HepG2 (cell line): ENCODE measurements around the gene VSNL1. TPM values are rescaled to one million over a fixed set of nuclear protein-coding genes. Genes with fewer than 3 reads are reported as not detected.

Experiments
- ATAC-seq: fragments of 200-7000 bp; cut with Tn5 transposase; 3 replicates; pipeline ENCODE4 v1.9.1; 2020; ENCODE audit warnings: mild to moderate bottlenecking, moderate library complexity
- BruUV-seq: library from RNA; stranded (reverse); fragments of 400-500 nt; replicated peaks from 2 replicates; lab custom pipeline; 2021; lab: Mats Ljungman, UMichigan
- CTCF ChIA-PET: fragments of 300-600 bp; formaldehyde crosslinking; extraction: SDS; loops from one replicate; lab custom pipeline; 2021; ENCODE audit warnings: low total read pairs, inconsistent platforms, low intra/inter-chr PET ratio; lab: Yijun Ruan, JAX
- POLR2A ChIA-PET: fragments of 350-600 bp; sonication (Branson Sonifier 250); formaldehyde crosslinking; loops from one replicate; lab custom pipeline; 2020; ENCODE audit warnings: antibody characterized with exemption, inconsistent platforms; lab: Yijun Ruan, JAX
- DNase-seq: peaks from one replicate; pipeline ENCODE4 v3.0.0-alpha.2; 2015; ENCODE audit warnings: low spot score
- FAIRE-seq: peaks from 3 replicates; lab custom pipeline; 2011; peaks lifted over from hg19 to GRCh38; lab: Jason Lieb, UNC
- H2AFZ ChIP-seq: one replicate; pipeline ENCODE4 v1.6.1; 2011; ENCODE audit warnings: low read length, inconsistent platforms
- H3K27ac ChIP-seq: fragments of 300-600 bp; 3 replicates; pipeline ENCODE4 v1.8.0; 2011; ENCODE audit warnings: mixed run types, mild to moderate bottlenecking, mixed read lengths, low read length, inconsistent platforms; ENCODE audit not compliant: insufficient read depth; ENCODE audit errors: extremely low read length
- H3K27me3 ChIP-seq, 2 experiments: fragments of 200-600 bp in 1 of 2; 2 replicates in 1 of 2; 3 replicates in 1 of 2; pipeline versions ENCODE4 v1.6.0 to v1.8.0; 2011; ENCODE audit warnings: low read length in 2 of 2, mild to moderate bottlenecking in 2 of 2, moderate library complexity in 2 of 2, inconsistent platforms in 1 of 2; ENCODE audit not compliant: insufficient read depth in 2 of 2, control insufficient read depth in 1 of 2
- H3K36me3 ChIP-seq, 2 experiments: fragments of 200-600 bp in 1 of 2; replicated peaks in 1 of 2; 2 replicates in 1 of 2; 3 replicates in 1 of 2; pipeline versions ENCODE4 v1.5.1 to v1.8.0; 2011; ENCODE audit warnings: low read length in 2 of 2, inconsistent platforms in 1 of 2; ENCODE audit not compliant: insufficient read depth in 2 of 2, control insufficient read depth in 1 of 2
- H3K4me1 ChIP-seq: 2 replicates; pipeline ENCODE4 v1.5.1; 2012; ENCODE audit warnings: low read length, inconsistent platforms; ENCODE audit not compliant: insufficient read depth
- H3K4me2 ChIP-seq: 2 replicates; pipeline ENCODE4 v1.6.0; 2011; ENCODE audit warnings: low read depth, low read length, inconsistent platforms
- H3K4me3 ChIP-seq, 3 experiments: fragments of 200-600 bp in 1 of 3; sonication (generic), shearing (Covaris generic) in 1 of 3; replicated peaks in 1 of 3; 2 replicates each; pipeline ENCODE4 v1.5.1; 2011 to 2016; ENCODE audit warnings: low read length in 3 of 3, inconsistent platforms in 2 of 3, low read depth in 2 of 3, mild to moderate bottlenecking in 2 of 3, control low read depth in 1 of 3, mixed read lengths in 1 of 3; ENCODE audit not compliant: insufficient read depth in 1 of 3
- H3K79me2 ChIP-seq: one replicate; pipeline ENCODE4 v1.6.1; 2011; ENCODE audit warnings: low read length, inconsistent platforms; ENCODE audit not compliant: insufficient read depth
- H3K9ac ChIP-seq: 2 replicates; pipeline ENCODE4 v1.6.0; 2011; ENCODE audit warnings: mild to moderate bottlenecking, low read depth, low read length, inconsistent platforms; ENCODE audit not compliant: insufficient read depth
- H3K9me3 ChIP-seq: 2 replicates; pipeline ENCODE4 v1.5.1; 2012; ENCODE audit warnings: mild to moderate bottlenecking, low read length
- H4K20me1 ChIP-seq: 2 replicates; pipeline ENCODE4 v1.6.0; 2011; ENCODE audit warnings: inconsistent platforms, mild to moderate bottlenecking, low read length, moderate library complexity; ENCODE audit not compliant: insufficient read depth
- CEBPG ChIP-seq: IDR thresholded peaks from 2 replicates; pipeline ENCODE4 v1.6.1; 2016
- CREM ChIP-seq, 2 experiments: sonication (generic) in 1 of 2; formaldehyde crosslinking in 1 of 2; IDR thresholded peaks; 2 replicates each; pipeline versions ENCODE4 v1.4.0 to v1.6.1; 2016 to 2020; ENCODE audit warnings: antibody characterized with exemption in 1 of 2, mild to moderate bottlenecking in 1 of 2, missing genetic modification reagents in 1 of 2
- FOSL2 ChIP-seq: sonication (generic); formaldehyde crosslinking; IDR thresholded peaks from 2 replicates; pipeline ENCODE4 v1.4.0; 2020; ENCODE audit warnings: missing genetic modification reagents
- HMG20A ChIP-seq: IDR thresholded peaks from 2 replicates; pipeline ENCODE4 v1.6.1; 2016; ENCODE audit warnings: borderline replicate concordance
- KAT8 ChIP-seq: IDR thresholded peaks from 2 replicates; pipeline ENCODE4 v1.6.1; 2016; ENCODE audit warnings: missing genetic modification reagents, missing compliant biosample characterization
- KDM2A ChIP-seq: sonication (generic); formaldehyde crosslinking; IDR thresholded peaks from 2 replicates; pipeline ENCODE4 v1.4.0; 2020; ENCODE audit warnings: low read depth, missing genetic modification reagents, borderline replicate concordance
- LRRFIP1 ChIP-seq: sonication (generic); formaldehyde crosslinking; conservative IDR thresholded peaks from 2 replicates; pipeline ENCODE4 v1.4.0; 2020; ENCODE audit warnings: missing genetic modification reagents
- MED1 ChIP-seq: sonication (generic); formaldehyde crosslinking; IDR thresholded peaks from 2 replicates; pipeline ENCODE4 v1.4.0; 2020; ENCODE audit warnings: missing genetic modification reagents
- SMAD1 ChIP-seq: sonication (generic); formaldehyde crosslinking; IDR thresholded peaks from 2 replicates; pipeline ENCODE4 v1.4.0; 2020; ENCODE audit warnings: missing genetic modification reagents, low read depth, mild to moderate bottlenecking, borderline replicate concordance
- TCF7 ChIP-seq: sonication (generic); IDR thresholded peaks from 2 replicates; pipeline ENCODE4 v1.6.1; 2016; ENCODE audit warnings: antibody characterized with exemption, low read depth
- TGIF2 ChIP-seq: IDR thresholded peaks from 2 replicates; pipeline ENCODE4 v1.6.1; 2016; ENCODE audit warnings: control low read depth, missing compliant biosample characterization
- ZNF503 ChIP-seq: sonication (generic); formaldehyde crosslinking; IDR thresholded peaks from 2 replicates; pipeline ENCODE4 v1.4.0; 2020; ENCODE audit warnings: missing genetic modification reagents
- WGBS: methylation state at CpG from one replicate; pipeline ENCODE4 v1.1.6; 2017; ENCODE audit warnings: low lambda C conversion rate; 5-methylcytosine and 5-hydroxymethylcytosine counted together
- in situ Hi-C: cut with HindIII; loops from 2 replicates; pipeline ENCODE4 v1.10.0; 2017; ENCODE audit warnings: low pct_unique_long_range_greater_than_20kb; ENCODE audit not compliant: extremely low pct_ligation_motif_present
- intact Hi-C: fragments of 100-400 bp; cut with micrococcal nuclease; formaldehyde crosslinking; loops from one replicate; pipeline ENCODE4 v1.10.0; 2022; ENCODE audit not compliant: unreplicated experiment
- polyA plus RNA-seq, 8 experiments: library from polyadenylated mRNA; depleted of rRNA in 3 of 8; stranded (reverse) in 7 of 8; unstranded in 1 of 8; fragments of >200 nt; fragmentation: Illumina TruSeq in 4 of 8; extraction: Trizol in 4 of 8; gene quantifications; 2 replicates each; pipeline versions ENCODE4 v1.2.1 to v1.2.3, GENCODE V29; 2011 to 2016; ENCODE audit warnings: low read depth in 4 of 8, missing spikeins in 1 of 8, mixed read lengths in 1 of 8; ENCODE audit not compliant: insufficient read depth in 1 of 8
- total RNA-seq, 5 experiments: library from RNA; depleted of rRNA; stranded (reverse); fragments of >200 nt; fragmentation: Illumina TruSeq; extraction: Trizol; gene quantifications; 2 replicates each; pipeline ENCODE4 v1.2.3, GENCODE V29; 2016; ENCODE audit warnings: low read depth in 1 of 5
- TF ChIP-seq, protein P1 (sequence below), 2 experiments: sonication (generic) in 1 of 2; formaldehyde crosslinking in 1 of 2; IDR thresholded peaks; 2 replicates each; pipeline versions ENCODE4 v1.4.0 to v1.6.1; 2016 to 2020; ENCODE audit warnings: borderline replicate concordance in 1 of 2, low read depth in 1 of 2, mild to moderate bottlenecking in 1 of 2, missing genetic modification reagents in 1 of 2

The VSNL1 gene
- total and polyA plus RNA-seq, 2 of the 13 experiments (the other 11 are each of a cell fraction or from before 2014, with no cell fraction given) = 63.2 to 95.9 TPM

DNA sequence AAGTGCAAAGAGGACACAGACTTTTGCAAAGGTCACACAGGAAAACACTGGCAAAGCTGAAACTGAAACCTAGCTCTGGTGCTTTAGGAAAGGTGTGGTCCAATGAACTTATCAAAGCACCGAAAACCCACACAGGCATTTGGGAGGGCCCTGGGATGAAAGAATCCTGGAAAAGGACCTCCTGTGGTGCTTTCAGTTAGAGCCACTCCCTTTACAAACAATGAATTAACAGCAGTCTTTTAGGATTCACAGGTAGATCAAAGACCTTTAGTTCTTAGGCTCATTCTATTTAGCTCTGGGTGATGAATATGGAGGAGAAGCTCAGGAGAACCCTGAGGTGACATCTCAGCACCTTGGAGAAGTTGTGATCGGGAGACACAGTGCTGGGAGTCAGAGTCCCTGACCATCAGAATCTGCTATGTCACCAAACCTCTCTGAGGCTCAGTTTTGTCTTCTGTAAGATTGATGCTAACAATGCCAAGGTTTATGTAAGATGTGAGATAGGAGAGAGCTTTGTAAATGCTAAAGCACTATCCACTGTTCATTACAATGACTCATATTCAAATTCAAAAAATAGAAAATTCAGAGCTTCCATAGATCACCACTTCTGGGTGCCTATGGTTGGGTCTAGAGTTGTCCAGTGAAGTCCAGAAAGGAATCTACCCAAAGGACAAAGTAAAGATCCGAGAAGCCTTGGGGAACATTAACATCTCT is 39.3 kb downstream of the VSNL1 start:
- 87% methylated on average over 3 of the region's 3 CpGs for WGBS
- no TSS peak for BruUV-seq
- Histone ChIP-seq H3K27ac (peak overlapping the region; percentile 53), H3K4me3 (no peak overlapping the region; a peak in 1 of 6 replicates), H3K4me1 (peaks cover 66% of the 10 kb centered on the region), H3K36me3 (no peaks in the 10 kb centered on the region; a peak in 2 of 5 replicates), H4K20me1 (no peaks in the 10 kb centered on the region), H2AFZ (no peak overlapping the region), H3K27me3 (no peaks in the 10 kb centered on the region), H3K4me2 (peak overlapping the region; percentile 45), H3K9ac (no peak overlapping the region), H3K9me3 (no peaks in the 10 kb centered on the region), H3K79me2 (peaks cover 78% of the 10 kb centered on the region)
- intact Hi-C loops (no loop called here), in situ Hi-C loops (no loop called here)
- ATAC-seq = peak; percentile 22
- POLR2A ChIA-PET = interaction anchor here (0.8 to 4.2 kb wide), 6 partner anchors 14 to 100 kb away, joined by 3 to 19 read pairs (median 6); partner anchors contain the start of gene VSNL1
- CTCF ChIA-PET = no interaction called here
- DNase-seq = peak; percentile 92
- peak; percentile 46 for FAIRE-seq
- TF ChIP-seq FOSL2 (CRISPR knock-in tag) (peak; percentile 43; the same call in 1 of the 2 replicates), KDM2A (CRISPR knock-in tag) (0 out of 2 replicates have a peak, but pooled peaks have one; percentile 27), CREM (IDR thresholded peaks at IDR 0.05) (peak; percentile 74), CREM (CRISPR knock-in tag; IDR thresholded peaks at IDR 0.05) (no peak), TCF7 (peak; percentile 88), MED1 (CRISPR knock-in tag) (0 out of 2 replicates have a peak, but pooled peaks have one; percentile 22), ZNF503 (CRISPR knock-in tag) (peak; percentile 14; the same call in 1 of the 2 replicates), CEBPG (CRISPR knock-in tag) (0 out of 2 replicates have a peak, but pooled peaks have one; percentile 6), LRRFIP1 (CRISPR knock-in tag) (no peak), TGIF2 (CRISPR knock-in tag) (peak; percentile 66; the same call in 1 of the 2 replicates), SMAD1 (CRISPR knock-in tag) (no peak), HMG20A (CRISPR knock-in tag) (peak; percentile 67), KAT8 (CRISPR knock-in tag) (0 out of 2 replicates have a peak, but pooled peaks have one; percentile 18)
- TF ChIP-seq, protein P1, sequence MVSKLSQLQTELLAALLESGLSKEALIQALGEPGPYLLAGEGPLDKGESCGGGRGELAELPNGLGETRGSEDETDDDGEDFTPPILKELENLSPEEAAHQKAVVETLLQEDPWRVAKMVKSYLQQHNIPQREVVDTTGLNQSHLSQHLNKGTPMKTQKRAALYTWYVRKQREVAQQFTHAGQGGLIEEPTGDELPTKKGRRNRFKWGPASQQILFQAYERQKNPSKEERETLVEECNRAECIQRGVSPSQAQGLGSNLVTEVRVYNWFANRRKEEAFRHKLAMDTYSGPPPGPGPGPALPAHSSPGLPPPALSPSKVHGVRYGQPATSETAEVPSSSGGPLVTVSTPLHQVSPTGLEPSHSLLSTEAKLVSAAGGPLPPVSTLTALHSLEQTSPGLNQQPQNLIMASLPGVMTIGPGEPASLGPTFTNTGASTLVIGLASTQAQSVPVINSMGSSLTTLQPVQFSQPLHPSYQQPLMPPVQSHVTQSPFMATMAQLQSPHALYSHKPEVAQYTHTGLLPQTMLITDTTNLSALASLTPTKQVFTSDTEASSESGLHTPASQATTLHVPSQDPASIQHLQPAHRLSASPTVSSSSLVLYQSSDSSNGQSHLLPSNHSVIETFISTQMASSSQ (IDR thresholded peaks at IDR 0.05; ENCODE audit: low read depth) = no peak
- TF ChIP-seq, protein P1 (CRISPR knock-in tag; IDR thresholded peaks at IDR 0.05; ENCODE audit: borderline replicate concordance) = peak; percentile 50; the same call in 1 of the 2 replicates
